ENCODE results near the gene COX6B2. TPM values are rescaled to one million over a fixed set of nuclear protein-coding genes. Genes with fewer than 3 reads are reported as not detected.
A peak's percentile ranks its signal among the peaks of the same experiment; 100 is the strongest.
"Not testable (repeated sequence)": the region's sequence is repeated elsewhere in the genome, so short reads cannot be mapped to it uniquely, and the experiment has no call there.

Gene COX6B2, protein sequence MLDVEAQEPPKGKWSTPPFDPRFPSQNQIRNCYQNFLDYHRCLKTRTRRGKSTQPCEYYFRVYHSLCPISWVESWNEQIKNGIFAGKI
- not detected in 2 replicates for total RNA-seq (ENCODE audit: low replicate concordance)

DNA sequence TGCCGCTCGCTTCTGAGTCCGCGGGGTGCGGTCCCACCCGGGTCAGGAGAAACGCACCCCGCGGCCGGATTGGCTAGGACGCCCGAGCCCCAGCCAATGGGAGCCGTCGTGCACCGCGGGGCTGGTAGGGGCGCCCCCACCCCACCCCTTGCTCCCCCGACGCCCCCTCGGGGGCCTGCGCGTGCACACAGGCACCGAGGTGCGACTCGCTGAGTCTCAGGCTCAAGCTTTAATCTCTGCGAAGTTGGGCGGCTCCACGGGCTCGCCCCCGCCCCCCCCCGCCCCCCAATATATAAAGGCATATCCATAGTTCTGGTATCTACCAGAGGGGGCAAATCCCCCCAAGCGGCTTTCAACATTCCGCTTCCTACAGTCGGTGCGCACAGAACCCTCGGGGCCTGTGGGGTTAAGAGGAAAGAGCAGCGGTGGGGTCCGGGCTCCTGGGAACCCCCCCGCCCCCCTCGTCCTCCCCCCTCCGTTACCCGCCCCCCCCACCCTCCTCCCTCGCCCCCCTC lies at the start of gene COX6B2:
TSS of gene COX6B2 (minus strand) at position 22 of the 515 bp plus-strand sequence. CDS start 198 bp downstream, outside the sequence.
- TF ChIP-seq, protein P1, sequence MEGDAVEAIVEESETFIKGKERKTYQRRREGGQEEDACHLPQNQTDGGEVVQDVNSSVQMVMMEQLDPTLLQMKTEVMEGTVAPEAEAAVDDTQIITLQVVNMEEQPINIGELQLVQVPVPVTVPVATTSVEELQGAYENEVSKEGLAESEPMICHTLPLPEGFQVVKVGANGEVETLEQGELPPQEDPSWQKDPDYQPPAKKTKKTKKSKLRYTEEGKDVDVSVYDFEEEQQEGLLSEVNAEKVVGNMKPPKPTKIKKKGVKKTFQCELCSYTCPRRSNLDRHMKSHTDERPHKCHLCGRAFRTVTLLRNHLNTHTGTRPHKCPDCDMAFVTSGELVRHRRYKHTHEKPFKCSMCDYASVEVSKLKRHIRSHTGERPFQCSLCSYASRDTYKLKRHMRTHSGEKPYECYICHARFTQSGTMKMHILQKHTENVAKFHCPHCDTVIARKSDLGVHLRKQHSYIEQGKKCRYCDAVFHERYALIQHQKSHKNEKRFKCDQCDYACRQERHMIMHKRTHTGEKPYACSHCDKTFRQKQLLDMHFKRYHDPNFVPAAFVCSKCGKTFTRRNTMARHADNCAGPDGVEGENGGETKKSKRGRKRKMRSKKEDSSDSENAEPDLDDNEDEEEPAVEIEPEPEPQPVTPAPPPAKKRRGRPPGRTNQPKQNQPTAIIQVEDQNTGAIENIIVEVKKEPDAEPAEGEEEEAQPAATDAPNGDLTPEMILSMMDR (IDR thresholded peaks at IDR 0.05; ENCODE audit: insufficient read depth, low read length) = no peak
- no peak for DNase-seq (ENCODE audit: low read depth)
- peak within 1 kb of the TSS; percentile 60 for H3K4me3 ChIP-seq (ENCODE audit: low read depth, low read length)

DNA sequence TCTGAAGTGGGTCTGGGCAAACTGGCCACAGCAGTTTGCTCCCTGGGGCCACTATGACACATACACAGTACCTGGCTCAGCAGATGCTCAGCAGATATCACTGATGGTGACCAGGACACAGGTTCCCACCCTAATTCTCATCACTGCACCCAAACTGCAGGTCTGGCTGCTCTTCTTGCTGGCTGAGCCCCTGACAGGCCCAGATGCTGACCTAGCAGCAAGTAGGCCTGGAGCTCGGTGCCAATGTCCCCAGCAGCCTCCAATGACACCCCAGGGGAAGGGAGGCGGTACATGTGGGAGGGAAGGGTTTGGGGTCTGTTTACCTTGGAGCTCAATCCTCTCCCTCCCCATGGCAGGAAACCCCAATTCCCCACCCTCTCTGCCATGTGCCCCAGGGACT lies 48.0 kb upstream of the COX6B2 start:
- TF ChIP-seq, protein P1 (IDR thresholded peaks at IDR 0.05; ENCODE audit: insufficient read depth, low read length) = no peak
- H3K4me3 ChIP-seq (ENCODE audit: low read depth, low read length) = no peak overlapping the region
- no peak for DNase-seq (ENCODE audit: low read depth)

DNA sequence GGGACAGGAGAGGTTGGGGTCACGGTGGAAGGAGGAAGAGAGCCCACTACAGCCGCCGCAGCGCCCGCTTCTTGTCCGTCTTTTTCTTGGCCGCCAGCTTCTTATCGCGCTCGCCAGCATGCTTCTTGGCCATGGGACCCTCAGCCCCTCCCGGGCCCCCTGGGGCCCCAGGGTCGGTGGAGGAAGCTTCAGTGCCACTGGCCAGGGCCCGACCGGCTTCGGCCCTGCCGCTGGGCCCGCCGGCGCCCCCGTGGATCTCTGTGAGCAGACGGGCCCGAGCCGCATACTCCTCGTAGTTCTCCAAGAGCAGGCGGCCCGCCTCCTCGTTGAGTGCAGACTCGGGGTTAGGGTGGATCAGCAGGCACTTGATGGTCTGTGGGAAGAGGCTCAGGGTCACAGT lies 46.9 kb upstream of the COX6B2 start:
- not testable (repeated sequence) for DNase-seq (ENCODE audit: low read depth)

DNA sequence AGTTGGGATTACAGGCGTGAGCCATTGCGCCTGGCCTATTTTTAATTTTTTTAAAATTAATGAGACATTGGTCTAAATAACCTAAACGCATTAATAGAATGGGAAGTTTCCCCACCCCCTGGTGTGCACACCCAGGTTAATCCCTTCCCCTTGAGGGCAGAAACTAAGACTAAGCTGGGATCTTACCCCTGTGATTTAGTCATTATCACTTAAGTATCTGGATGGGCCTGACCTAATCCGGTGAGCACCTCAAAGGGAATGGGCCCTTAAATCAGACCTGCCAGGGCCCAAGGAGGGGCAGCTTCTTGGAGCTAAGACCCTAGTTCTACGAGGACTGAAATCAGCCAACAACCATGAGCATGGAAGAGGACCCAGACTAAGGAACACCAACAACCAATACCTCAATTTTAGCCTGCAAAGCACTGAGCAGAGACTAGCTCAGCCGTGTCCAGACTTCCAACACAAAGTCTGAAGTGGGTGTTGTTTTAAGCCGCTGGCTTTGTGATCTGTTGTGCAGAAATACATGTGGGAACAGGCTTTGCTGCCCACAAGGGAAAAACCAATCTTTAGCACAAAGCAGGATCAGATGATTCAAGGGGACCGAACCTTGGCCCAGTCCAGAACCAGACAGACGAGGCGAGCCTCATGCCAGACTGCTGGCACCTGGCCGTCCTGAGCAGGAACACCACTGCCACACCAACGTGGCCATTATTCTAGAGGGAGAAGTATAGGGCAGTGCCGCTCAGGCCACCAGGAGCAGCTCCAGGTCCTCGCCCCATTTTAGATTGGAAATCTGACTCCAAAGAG lies 46.0 kb upstream of the COX6B2 start:
- H3K4me3 ChIP-seq (ENCODE audit: low read depth, low read length) = no peak overlapping the region
- DNase-seq (ENCODE audit: low read depth) = no peak
- TF ChIP-seq, protein P1 (IDR thresholded peaks at IDR 0.05; ENCODE audit: insufficient read depth, low read length) = no peak

More for the DNA sequence above, 46.9 kb upstream of the COX6B2 start:
- H3K4me3 ChIP-seq (ENCODE audit: low read depth, low read length) = not testable (repeated sequence)

DNA sequence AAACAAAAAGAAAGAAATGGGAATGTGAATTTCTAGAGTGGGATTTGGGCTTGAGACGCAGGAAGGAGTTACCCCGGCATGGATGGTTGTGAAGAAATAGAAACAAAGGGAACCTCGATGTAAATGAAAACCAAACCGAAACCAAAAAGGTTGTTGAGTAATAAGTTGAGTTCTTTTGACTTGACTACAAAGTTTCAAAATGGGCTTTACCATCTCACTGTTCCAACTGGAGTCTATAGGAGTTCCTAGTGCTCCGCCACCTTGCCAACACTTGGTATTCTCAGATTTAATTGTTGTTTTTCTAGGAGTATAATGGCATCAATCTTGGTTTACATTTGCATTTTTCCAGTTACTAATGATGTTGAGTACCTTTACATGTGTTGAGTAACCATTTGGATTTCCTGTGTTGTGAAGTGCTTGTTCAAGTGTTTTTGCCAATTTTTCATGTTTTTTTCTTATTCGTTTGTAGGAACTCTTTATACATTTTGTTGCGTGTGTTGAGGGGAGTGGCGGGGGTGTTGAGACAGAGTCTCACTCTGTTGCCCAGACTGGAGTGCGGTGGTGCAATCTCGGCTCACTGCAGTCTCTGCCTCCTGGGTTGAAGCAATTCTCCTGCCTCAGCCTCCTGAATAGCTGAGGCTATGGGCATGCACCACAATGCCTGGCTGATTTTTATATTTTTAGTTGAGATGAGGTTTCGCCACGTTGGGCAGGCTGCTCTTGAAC lies 43.8 kb upstream of the COX6B2 start:
- no peak overlapping the region for H3K4me3 ChIP-seq (ENCODE audit: low read depth, low read length)
- TF ChIP-seq, protein P1 (IDR thresholded peaks at IDR 0.05; ENCODE audit: insufficient read depth, low read length) = no peak
- DNase-seq (ENCODE audit: low read depth) = no peak

DNA sequence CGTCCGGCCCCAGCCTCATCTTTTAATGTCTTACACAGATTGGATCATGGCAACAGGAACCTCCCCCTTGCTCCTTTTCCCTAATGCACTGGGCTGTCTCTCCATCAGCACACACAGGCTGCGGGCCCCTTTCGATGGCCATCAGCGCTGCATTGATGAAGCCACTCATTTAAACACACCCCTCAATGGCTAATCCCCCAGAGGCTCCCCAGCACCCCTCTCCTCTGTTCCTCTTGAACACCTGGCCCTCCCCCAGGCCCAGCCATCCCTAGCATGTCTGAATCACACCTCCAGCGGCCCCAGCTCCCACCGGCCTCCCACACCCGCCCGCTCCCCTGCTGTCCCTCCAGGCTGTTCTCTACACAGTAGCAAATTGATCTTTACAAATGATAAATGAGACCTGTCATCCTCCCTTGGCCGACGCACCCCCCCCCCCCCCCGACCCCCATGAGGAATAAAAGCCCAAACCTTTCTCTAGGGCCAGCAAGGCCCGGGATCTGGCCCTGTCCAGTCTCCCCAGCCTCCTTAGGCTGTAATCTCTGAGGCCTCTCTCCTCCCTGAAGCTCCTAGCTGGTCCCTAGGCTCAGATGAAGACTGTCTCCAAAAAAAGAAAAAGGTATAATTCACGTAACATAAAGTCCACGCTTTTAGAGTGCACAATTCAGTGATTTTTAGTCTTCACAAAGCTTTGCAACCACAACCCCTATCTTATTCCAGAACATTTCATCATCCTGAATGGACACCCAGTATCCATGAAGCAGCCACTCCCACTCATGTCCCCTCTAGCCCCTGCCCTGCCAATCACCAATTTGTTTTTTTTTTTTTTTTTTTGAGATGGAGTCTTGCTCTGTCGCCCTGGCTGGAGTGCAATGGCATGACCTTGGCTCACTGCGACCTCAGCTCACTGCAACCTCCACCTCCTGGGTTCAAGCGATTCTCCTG lies 38.6 kb upstream of the COX6B2 start:
- no peak for DNase-seq (ENCODE audit: low read depth)

More for the DNA sequence above, 38.6 kb upstream of the COX6B2 start:
- no peak overlapping the region for H3K4me3 ChIP-seq (ENCODE audit: low read depth, low read length)
- TF ChIP-seq, protein P1 (IDR thresholded peaks at IDR 0.05; ENCODE audit: insufficient read depth, low read length) = no peak

All from fibroblast of the aortic adventitia (primary cell).